IMR-90 (cell line): ENCODE results near the gene KLC3. TPM values are rescaled to one million over a fixed set of nuclear protein-coding genes. Genes with fewer than 3 reads are reported as not detected.

Source experiments
- ATAC-seq: fragments of 200-7000 bp; cut with Tn5 transposase; 2 replicates; pipeline ENCODE4 v1.9.1; 2020; ENCODE audit warnings: low read depth, mild to moderate bottlenecking, moderate library complexity
- BruUV-seq: library from RNA; stranded (reverse); fragments of 400-500 nt; replicated peaks from 2 replicates; lab custom pipeline; 2021; lab: Mats Ljungman, UMichigan
- CTCF ChIA-PET: fragments of 300-600 bp; formaldehyde crosslinking; extraction: SDS; loops from one replicate; lab custom pipeline; 2021; ENCODE audit warnings: antibody characterized with exemption; lab: Yijun Ruan, JAX
- POLR2A ChIA-PET: fragments of 300-600 bp; sonication (Branson Sonifier 250); formaldehyde crosslinking; loops from one replicate; lab custom pipeline; 2022; ENCODE audit warnings: antibody characterized with exemption; ENCODE audit not compliant: unreplicated experiment; lab: Charles Lee
- DNase-seq: peaks from one replicate; pipeline ENCODE4 v3.0.0; 2013
- H2AFZ ChIP-seq: replicated peaks from 2 replicates; pipeline ENCODE3; 2013; ENCODE audit warnings: low read length, mild to moderate bottlenecking; ENCODE audit not compliant: poor library complexity
- H2AK5ac ChIP-seq: 2 replicates; pipeline ENCODE4 v1.6.1; 2013; ENCODE audit warnings: low read depth, low read length, inconsistent platforms
- H2AK9ac ChIP-seq: replicated peaks from 2 replicates; pipeline ENCODE3; 2013; ENCODE audit warnings: mild to moderate bottlenecking, low read depth, low read length, moderate library complexity; ENCODE audit not compliant: poor library complexity
- H2BK120ac ChIP-seq: 2 replicates; pipeline ENCODE4 v1.6.1; 2013; ENCODE audit warnings: low read depth, low read length, inconsistent platforms
- H2BK15ac ChIP-seq: 3 replicates; pipeline ENCODE4 v1.6.1; 2013; ENCODE audit warnings: low read depth, low read length, inconsistent platforms
- H2BK20ac ChIP-seq: 2 replicates; pipeline ENCODE4 v1.6.1; 2013; ENCODE audit warnings: low read depth, mild to moderate bottlenecking, inconsistent platforms, low read length, moderate library complexity
- H2BK5ac ChIP-seq: 2 replicates; pipeline ENCODE4 v1.6.1; 2013; ENCODE audit warnings: mild to moderate bottlenecking, low read depth, low read length, inconsistent platforms; ENCODE audit not compliant: poor library complexity, severe bottlenecking
- H3K14ac ChIP-seq: replicated peaks from 2 replicates; pipeline ENCODE4 v1.6.1; 2013; ENCODE audit warnings: low read depth, low read length, inconsistent platforms
- H3K18ac ChIP-seq: 2 replicates; pipeline ENCODE4 v1.6.1; 2013; ENCODE audit warnings: low read depth, low read length, control low read depth
- H3K23ac ChIP-seq: 2 replicates; pipeline ENCODE4 v1.6.1; 2013; ENCODE audit warnings: low read depth, low read length, inconsistent platforms
- H3K27ac ChIP-seq: 2 replicates; pipeline ENCODE4 v1.5.1; 2013; ENCODE audit warnings: mild to moderate bottlenecking, control low read depth, low read length; ENCODE audit not compliant: insufficient read depth
- H3K27me3 ChIP-seq: 2 replicates; pipeline ENCODE4 v1.6.1; 2013; ENCODE audit warnings: low read length; ENCODE audit not compliant: control insufficient read depth, insufficient read depth
- H3K36me3 ChIP-seq: 2 replicates; pipeline ENCODE4 v1.6.1; 2013; ENCODE audit warnings: low read length, mixed read lengths; ENCODE audit not compliant: control insufficient read depth, insufficient read depth
- H3K4ac ChIP-seq: 2 replicates; pipeline ENCODE4 v1.6.1; 2013; ENCODE audit warnings: low read depth, low read length, inconsistent platforms
- H3K4me1 ChIP-seq: 2 replicates; pipeline ENCODE4 v1.6.1; 2013; ENCODE audit warnings: low read length, mixed read lengths; ENCODE audit not compliant: control insufficient read depth, insufficient read depth
- H3K4me2 ChIP-seq: 2 replicates; pipeline ENCODE4 v1.6.1; 2013; ENCODE audit warnings: low read depth, mild to moderate bottlenecking, control low read depth, low read length, moderate library complexity
- H3K4me3 ChIP-seq: 2 replicates; pipeline ENCODE4 v1.5.1; 2013; ENCODE audit warnings: low read depth, mild to moderate bottlenecking, control low read depth, low read length, moderate library complexity; ENCODE audit not compliant: insufficient read depth
- H3K56ac ChIP-seq: 2 replicates; pipeline ENCODE4 v1.6.1; 2013; ENCODE audit warnings: low read length, inconsistent platforms; ENCODE audit not compliant: insufficient read depth; ENCODE audit errors: extremely low read depth
- H3K79me1 ChIP-seq, 2 experiments: 2 replicates each; pipeline ENCODE4 v1.6.1; 2013; ENCODE audit warnings: low read length in 2 of 2, inconsistent platforms in 1 of 2, low read depth in 1 of 2
- H3K9ac ChIP-seq: 2 replicates; pipeline ENCODE4 v1.6.1; 2013; ENCODE audit warnings: low read depth, low read length, control low read depth
- H3K9me1 ChIP-seq: 2 replicates; pipeline ENCODE4 v1.6.1; 2013; ENCODE audit warnings: low read length, inconsistent platforms; ENCODE audit not compliant: insufficient read depth
- H3K9me3 ChIP-seq: 2 replicates; pipeline ENCODE4 v1.6.1; 2013; ENCODE audit warnings: low read length; ENCODE audit not compliant: control insufficient read depth, insufficient read depth
- H4K20me1 ChIP-seq: 2 replicates; pipeline ENCODE4 v1.6.1; 2013; ENCODE audit warnings: low read length, inconsistent platforms; ENCODE audit not compliant: insufficient read depth
- H4K5ac ChIP-seq: 2 replicates; pipeline ENCODE4 v1.6.1; 2013; ENCODE audit warnings: mild to moderate bottlenecking, low read depth, low read length, control low read depth
- H4K8ac ChIP-seq, 2 experiments: 2 replicates each; pipeline ENCODE4 v1.6.1; 2013; ENCODE audit warnings: low read depth in 2 of 2, low read length in 2 of 2, control low read depth in 1 of 2, inconsistent platforms in 1 of 2
- H4K91ac ChIP-seq: 2 replicates; pipeline ENCODE4 v1.6.1; 2013; ENCODE audit warnings: low read depth, low read length, inconsistent platforms; ENCODE audit not compliant: insufficient read depth
- CHD1 ChIP-seq: IDR thresholded peaks from 2 replicates; pipeline ENCODE4 v1.6.1; 2012; ENCODE audit warnings: low read depth, low read length, improper control_type of control experiment
- MAFK ChIP-seq: IDR thresholded peaks from 2 replicates; pipeline ENCODE4 v1.6.1; 2012; ENCODE audit warnings: low read depth, low read length, improper control_type of control experiment
- MXI1 ChIP-seq: IDR thresholded peaks from 2 replicates; pipeline ENCODE4 v1.6.1; 2012; ENCODE audit warnings: low read depth, mild to moderate bottlenecking, low read length, moderate library complexity, borderline replicate concordance
- NFE2L2 ChIP-seq: fragments of 150-350 bp; IDR thresholded peaks from 2 replicates; pipeline ENCODE4 v1.6.1; 2016; ENCODE audit warnings: low read depth, mild to moderate bottlenecking, low read length
- POLR2A ChIP-seq: IDR thresholded peaks from 2 replicates; pipeline ENCODE4 v1.6.1; 2012; ENCODE audit warnings: mild to moderate bottlenecking, low read depth, low read length
- RCOR1 ChIP-seq: IDR thresholded peaks from 2 replicates; pipeline ENCODE4 v1.6.1; 2012; ENCODE audit warnings: mild to moderate bottlenecking, low read length, improper control_type of control experiment; ENCODE audit not compliant: insufficient replicate concordance
- RFX5 ChIP-seq: IDR thresholded peaks from 2 replicates; pipeline ENCODE4 v1.8.0; 2012; ENCODE audit warnings: low read depth, mild to moderate bottlenecking, low read length, moderate library complexity
- SMC3 ChIP-seq: fragments of 150-350 bp; IDR thresholded peaks from 2 replicates; pipeline ENCODE4 v1.6.1; 2016; ENCODE audit warnings: low read depth, mild to moderate bottlenecking, antibody characterized with exemption, low read length, moderate library complexity
- USF2 ChIP-seq: fragments of 150-350 bp; IDR thresholded peaks from 2 replicates; pipeline ENCODE4 v1.6.1; 2017; ENCODE audit warnings: mild to moderate bottlenecking, antibody characterized with exemption, low read length, low read depth
- WGBS, 2 experiments: methylation state at CpG; one replicate each; pipeline versions ENCODE4 v1.1.5 to v1.1.7; 2013; ENCODE audit warnings: missing lambda C conversion rate in 2 of 2; ENCODE audit not compliant: insufficient read length in 1 of 2; ENCODE audit errors: extremely low coverage in 2 of 2; 5-methylcytosine and 5-hydroxymethylcytosine counted together
- dilution Hi-C: fragments of 300-500 bp; cut with HindIII; formaldehyde crosslinking; loops from one replicate; pipeline ENCODE4 v1.14.3; 2018; ENCODE audit warnings: low sequenced_read_pairs; ENCODE audit not compliant: unreplicated experiment
- in situ Hi-C: fragments of 300-500 bp; cut with MboI; formaldehyde crosslinking; loops from 3 replicates; pipeline ENCODE4 v1.14.3; 2019; ENCODE audit warnings: low sequenced_read_pairs, inconsistent platforms, mixed read lengths
- intact Hi-C: fragments of 100-400 bp; cut with micrococcal nuclease; formaldehyde crosslinking; loops from 2 replicates; pipeline ENCODE4 v1.10.0; 2022
- polyA plus RNA-seq, 3 experiments: library from polyadenylated mRNA; depleted of rRNA; stranded (reverse); fragments of >200 nt; gene quantifications; 2 replicates each; pipeline ENCODE4 v1.2.3, GENCODE V29; 2012; ENCODE audit warnings: low replicate concordance in 1 of 3
- total RNA-seq: library from RNA; depleted of rRNA; stranded (reverse); fragments of >200 nt; gene quantifications from 2 replicates; pipeline ENCODE4 v1.2.3, GENCODE V29; 2012
- TF ChIP-seq, protein P1 (sequence below): fragments of 150-350 bp; IDR thresholded peaks from 2 replicates; pipeline ENCODE4 v1.6.1; 2016; ENCODE audit warnings: low read depth, mild to moderate bottlenecking, low read length, moderate library complexity, borderline replicate concordance
- TF ChIP-seq, protein P2 (sequence below): conservative IDR thresholded peaks from 2 replicates; pipeline ENCODE4 v1.5.1; 2012; ENCODE audit warnings: mild to moderate bottlenecking, low read depth, low read length, improper control_type of control experiment

Gene KLC3
- total and polyA plus RNA-seq, 2 of the 4 experiments (the other 2 are of a cell fraction), result 0.14 to 0.18 TPM

DNA sequence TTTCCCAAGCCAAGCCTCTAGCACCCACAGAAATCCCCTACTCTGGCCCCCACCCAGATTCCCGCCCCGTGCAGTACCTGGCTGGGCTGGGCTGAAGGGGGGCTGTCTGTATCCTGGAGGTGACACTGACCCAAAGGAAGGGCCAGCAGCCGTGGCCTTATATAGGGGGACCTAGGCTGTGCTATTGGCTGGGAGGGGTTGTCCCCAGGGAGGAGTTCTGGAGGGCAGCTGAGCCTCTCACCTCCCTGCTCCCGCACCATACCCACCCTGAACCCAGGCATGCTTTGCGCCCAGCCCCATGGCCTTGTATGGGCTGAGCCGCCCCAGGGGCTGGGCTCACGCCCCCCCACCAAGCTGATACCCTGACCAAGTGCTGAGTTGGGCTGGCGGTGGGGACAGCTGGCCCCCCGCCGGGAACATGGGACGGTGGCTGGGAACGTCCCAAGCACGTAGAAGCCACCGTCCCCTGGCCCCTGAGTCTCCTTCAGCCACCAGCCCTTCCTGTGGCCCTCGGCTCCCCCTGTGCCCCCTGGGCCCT, 17.7 kb upstream of the KLC3 start, which contains the start of gene CKM:
Gene CKM, minus strand, starts transcription at position 132 of the 538 bp plus-strand sequence. CDS start 3,162 bp downstream, outside the sequence.
- no peak within 1 kb of the TSS; a peak in 1 of 4 replicates for H4K8ac ChIP-seq
- POLR2A ChIA-PET, result no interaction called here
- BruUV-seq, result no TSS peak
- H3K56ac ChIP-seq, result no peak within 1 kb of the TSS
- no peak within 1 kb of the TSS for H3K14ac ChIP-seq
- no peaks in the 10 kb centered on the region for H3K9me1 ChIP-seq
- H4K20me1 ChIP-seq, result no peaks in the 10 kb centered on the region
- dilution Hi-C loops (no loop called here), intact Hi-C loops (no loop called here), in situ Hi-C loops (no loop called here)
- H2BK120ac ChIP-seq, result peak within 1 kb of the TSS; percentile 19; the same call in 1 of the 2 replicates
- H2AK9ac ChIP-seq, result no peak within 1 kb of the TSS
- no peak within 1 kb of the TSS for H2BK15ac ChIP-seq
- H3K36me3 ChIP-seq, result no peaks in the 10 kb centered on the region
- no peak within 1 kb of the TSS for H4K5ac ChIP-seq
- H2AK5ac ChIP-seq, result no peak within 1 kb of the TSS
- WGBS, 2 experiments, result 30% methylated on average over 2 of the region's 15 CpGs; no CpG with 5 or more reads in 1 of the 2 experiments
- peak within 1 kb of the TSS; percentile 87 for H2AFZ ChIP-seq
- TF ChIP-seq SMC3 (no peak), NFE2L2 (no peak), RCOR1 (no peak), CHD1 (no peak), MXI1 (no peak), POLR2A (no peak), MAFK (no peak), USF2 (no peak), RFX5 (no peak)
- TF ChIP-seq, protein P1, sequence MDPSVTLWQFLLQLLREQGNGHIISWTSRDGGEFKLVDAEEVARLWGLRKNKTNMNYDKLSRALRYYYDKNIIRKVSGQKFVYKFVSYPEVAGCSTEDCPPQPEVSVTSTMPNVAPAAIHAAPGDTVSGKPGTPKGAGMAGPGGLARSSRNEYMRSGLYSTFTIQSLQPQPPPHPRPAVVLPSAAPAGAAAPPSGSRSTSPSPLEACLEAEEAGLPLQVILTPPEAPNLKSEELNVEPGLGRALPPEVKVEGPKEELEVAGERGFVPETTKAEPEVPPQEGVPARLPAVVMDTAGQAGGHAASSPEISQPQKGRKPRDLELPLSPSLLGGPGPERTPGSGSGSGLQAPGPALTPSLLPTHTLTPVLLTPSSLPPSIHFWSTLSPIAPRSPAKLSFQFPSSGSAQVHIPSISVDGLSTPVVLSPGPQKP, result no peak
- TF ChIP-seq, protein P2, sequence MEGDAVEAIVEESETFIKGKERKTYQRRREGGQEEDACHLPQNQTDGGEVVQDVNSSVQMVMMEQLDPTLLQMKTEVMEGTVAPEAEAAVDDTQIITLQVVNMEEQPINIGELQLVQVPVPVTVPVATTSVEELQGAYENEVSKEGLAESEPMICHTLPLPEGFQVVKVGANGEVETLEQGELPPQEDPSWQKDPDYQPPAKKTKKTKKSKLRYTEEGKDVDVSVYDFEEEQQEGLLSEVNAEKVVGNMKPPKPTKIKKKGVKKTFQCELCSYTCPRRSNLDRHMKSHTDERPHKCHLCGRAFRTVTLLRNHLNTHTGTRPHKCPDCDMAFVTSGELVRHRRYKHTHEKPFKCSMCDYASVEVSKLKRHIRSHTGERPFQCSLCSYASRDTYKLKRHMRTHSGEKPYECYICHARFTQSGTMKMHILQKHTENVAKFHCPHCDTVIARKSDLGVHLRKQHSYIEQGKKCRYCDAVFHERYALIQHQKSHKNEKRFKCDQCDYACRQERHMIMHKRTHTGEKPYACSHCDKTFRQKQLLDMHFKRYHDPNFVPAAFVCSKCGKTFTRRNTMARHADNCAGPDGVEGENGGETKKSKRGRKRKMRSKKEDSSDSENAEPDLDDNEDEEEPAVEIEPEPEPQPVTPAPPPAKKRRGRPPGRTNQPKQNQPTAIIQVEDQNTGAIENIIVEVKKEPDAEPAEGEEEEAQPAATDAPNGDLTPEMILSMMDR, result no peak
- H3K23ac ChIP-seq, result no peak within 1 kb of the TSS
- H3K4ac ChIP-seq, result no peak within 1 kb of the TSS
- no peak within 1 kb of the TSS for H3K27ac ChIP-seq
- ATAC-seq (no peak), DNase-seq (no peak)
- no peaks in the 10 kb centered on the region for H3K79me1 ChIP-seq
- no peaks in the 10 kb centered on the region for H3K9me3 ChIP-seq
- no peak within 1 kb of the TSS for H2BK20ac ChIP-seq
- H3K27me3 ChIP-seq, result peaks cover 24% of the 10 kb centered on the region
- H3K4me1 ChIP-seq, result no peaks in the 10 kb centered on the region; the same call in 1 of the 2 replicates
- no peak within 1 kb of the TSS for H4K91ac ChIP-seq
- H2BK5ac ChIP-seq, result no peak within 1 kb of the TSS
- peak within 1 kb of the TSS; percentile 22 for H3K4me3 ChIP-seq
- H3K9ac ChIP-seq, result no peak within 1 kb of the TSS
- no peak within 1 kb of the TSS for H3K18ac ChIP-seq
- peak within 1 kb of the TSS; percentile 49 for H3K4me2 ChIP-seq
- CTCF ChIA-PET, result no interaction called here
